Tibial artery (tissue), 4 donors: ENCODE data around the gene GLI2.

Experiments
- DNase-seq, 2 donors: peaks; one replicate each; pipeline ENCODE4 v3.0.0-alpha.2; 2019
- H3K27ac ChIP-seq, 2 donors: fragments of 200-600 bp; sonication (generic) in 1 of 2; 1 replicate in 1 of 2; 2 replicates in 1 of 2; pipeline ENCODE4 v1.5.1; 2018 to 2019; ENCODE audit warnings: mild to moderate bottlenecking in 1 of 2
- H3K27me3 ChIP-seq, 2 donors: fragments of 200-600 bp; sonication (generic) in 1 of 2; one replicate each; pipeline versions ENCODE4 v1.5.1 to v1.6.0; 2016 to 2019
- H3K36me3 ChIP-seq, 3 donors: fragments of 200-600 bp; sonication (generic) in 2 of 3; one replicate each; pipeline ENCODE4 v1.5.1; 2016 to 2019; ENCODE audit warnings: mild to moderate bottlenecking in 2 of 3
- H3K4me1 ChIP-seq, 4 donors: fragments of 200-600 bp; sonication (generic) in 2 of 4; 1 replicate in 3 of 4; 2 replicates in 1 of 4; pipeline ENCODE4 v1.5.1; 2016 to 2019
- H3K4me3 ChIP-seq, 2 donors: fragments of 200-600 bp; sonication (generic) in 1 of 2; 1 replicate in 1 of 2; 2 replicates in 1 of 2; pipeline ENCODE4 v1.5.1; 2018 to 2019; ENCODE audit warnings: mild to moderate bottlenecking in 2 of 2
- H3K9me3 ChIP-seq, 3 donors: fragments of 200-600 bp; sonication (generic) in 1 of 3; one replicate each; pipeline ENCODE4 v1.5.1; 2016 to 2019
- intact Hi-C: fragments of 100-400 bp; cut with DNase I; formaldehyde crosslinking; loops from one replicate; pipeline ENCODE4 v1.15.0; 2023; ENCODE audit warnings: low total_unique reads
- TF ChIP-seq, protein P1 (sequence below), 2 experiments: fragments of 200-600 bp in 1 of 2; fragments of 450-650 bp in 1 of 2; IDR thresholded peaks; one replicate each; pipeline ENCODE4 v1.5.1; 2017 to 2019; ENCODE audit warnings: antibody characterized with exemption in 2 of 2, mild to moderate bottlenecking in 1 of 2, moderate library complexity in 1 of 2

Gene GLI2

DNA sequence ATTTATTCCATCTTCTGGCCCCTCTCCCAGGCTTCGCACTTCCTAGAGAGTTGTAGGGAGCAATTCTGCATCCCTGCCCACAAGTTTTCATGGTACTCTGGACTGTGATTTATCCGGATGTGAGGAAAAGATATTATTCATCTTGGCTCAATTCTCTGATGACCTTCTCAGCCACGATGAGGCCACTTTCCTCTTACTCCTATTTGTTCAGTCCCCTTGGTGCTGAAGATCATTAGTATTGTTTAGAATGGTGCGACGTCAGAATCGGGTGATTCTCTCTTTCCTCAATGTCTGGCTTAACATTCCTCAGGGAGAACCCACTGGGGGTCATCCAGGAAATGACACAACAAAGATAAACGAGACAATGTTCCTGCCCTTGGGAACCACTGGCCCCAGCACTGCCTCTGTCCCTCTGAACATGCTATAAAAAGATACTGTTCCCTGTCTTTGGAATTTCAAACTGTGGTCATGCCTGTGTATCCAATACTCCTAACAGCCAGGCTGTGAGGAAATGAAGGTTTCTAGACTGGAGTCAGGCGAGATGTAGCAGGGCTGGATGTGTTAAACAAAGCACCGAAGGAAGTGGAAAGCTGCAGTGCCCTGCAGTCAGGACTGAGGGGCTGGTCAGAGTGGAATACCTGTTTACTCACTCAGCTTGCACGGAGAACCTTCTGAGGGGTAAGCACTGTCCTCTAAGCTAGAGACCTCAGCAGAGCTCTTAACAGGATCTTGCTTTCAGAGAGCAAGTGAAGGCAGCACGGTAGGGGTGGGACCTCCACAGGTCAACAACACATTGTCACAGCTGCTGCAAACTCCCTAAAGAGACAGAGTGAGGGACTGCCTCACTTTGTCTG, 12.9 kb upstream of the GLI2 start:
- Histone ChIP-seq H3K4me1 (peaks cover 0 to 15% (median 3%) of the 10 kb centered on the region in 4 donors), H3K27me3 (no peaks in the 10 kb centered on the region), H3K27ac (peak overlapping the region in 1 of 2 donors; percentile 6), H3K4me3 (no peak overlapping the region), H3K36me3 (no peaks in the 10 kb centered on the region), H3K9me3 (peaks cover 0 to 10% (median 0%) of the 10 kb centered on the region in 3 donors)
- intact Hi-C loops: no loop called here
- DNase-seq: peak in 1 of 2 donors; percentile 42
- TF ChIP-seq, protein P1, sequence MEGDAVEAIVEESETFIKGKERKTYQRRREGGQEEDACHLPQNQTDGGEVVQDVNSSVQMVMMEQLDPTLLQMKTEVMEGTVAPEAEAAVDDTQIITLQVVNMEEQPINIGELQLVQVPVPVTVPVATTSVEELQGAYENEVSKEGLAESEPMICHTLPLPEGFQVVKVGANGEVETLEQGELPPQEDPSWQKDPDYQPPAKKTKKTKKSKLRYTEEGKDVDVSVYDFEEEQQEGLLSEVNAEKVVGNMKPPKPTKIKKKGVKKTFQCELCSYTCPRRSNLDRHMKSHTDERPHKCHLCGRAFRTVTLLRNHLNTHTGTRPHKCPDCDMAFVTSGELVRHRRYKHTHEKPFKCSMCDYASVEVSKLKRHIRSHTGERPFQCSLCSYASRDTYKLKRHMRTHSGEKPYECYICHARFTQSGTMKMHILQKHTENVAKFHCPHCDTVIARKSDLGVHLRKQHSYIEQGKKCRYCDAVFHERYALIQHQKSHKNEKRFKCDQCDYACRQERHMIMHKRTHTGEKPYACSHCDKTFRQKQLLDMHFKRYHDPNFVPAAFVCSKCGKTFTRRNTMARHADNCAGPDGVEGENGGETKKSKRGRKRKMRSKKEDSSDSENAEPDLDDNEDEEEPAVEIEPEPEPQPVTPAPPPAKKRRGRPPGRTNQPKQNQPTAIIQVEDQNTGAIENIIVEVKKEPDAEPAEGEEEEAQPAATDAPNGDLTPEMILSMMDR (IDR thresholded peaks at IDR 0.05): no peak

DNA sequence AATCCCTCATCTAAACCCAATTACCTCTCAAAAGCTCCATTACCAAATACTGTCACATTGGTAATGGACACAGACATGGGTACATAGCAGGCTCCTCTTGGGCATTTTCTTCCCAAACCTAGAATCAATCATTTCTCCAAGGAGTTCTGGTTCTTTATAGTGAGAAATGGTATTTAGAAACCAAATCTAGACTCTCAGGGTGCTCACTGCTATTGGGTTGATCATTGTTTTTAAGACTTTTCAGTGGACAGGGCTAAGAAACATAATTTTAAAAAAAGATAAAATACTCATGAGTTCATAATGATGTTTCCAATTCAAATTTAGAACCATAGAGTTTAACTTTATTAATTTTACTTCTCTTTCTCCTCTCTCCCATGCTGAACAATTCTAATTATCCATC, 9.4 kb upstream of the GLI2 start:
- no peaks in the 10 kb centered on the region for H3K27me3 ChIP-seq
- peaks cover 0 to 15% (median 3%) of the 10 kb centered on the region in 4 donors for H3K4me1 ChIP-seq
- H3K36me3 ChIP-seq: no peaks in the 10 kb centered on the region
- peaks cover 0 to 10% (median 0%) of the 10 kb centered on the region in 3 donors for H3K9me3 ChIP-seq
- no peak overlapping the region for H3K4me3 ChIP-seq
- no peak overlapping the region for H3K27ac ChIP-seq
- DNase-seq: no peak
- TF ChIP-seq, protein P1 (IDR thresholded peaks at IDR 0.05): no peak
- intact Hi-C loops: no loop called here

DNA sequence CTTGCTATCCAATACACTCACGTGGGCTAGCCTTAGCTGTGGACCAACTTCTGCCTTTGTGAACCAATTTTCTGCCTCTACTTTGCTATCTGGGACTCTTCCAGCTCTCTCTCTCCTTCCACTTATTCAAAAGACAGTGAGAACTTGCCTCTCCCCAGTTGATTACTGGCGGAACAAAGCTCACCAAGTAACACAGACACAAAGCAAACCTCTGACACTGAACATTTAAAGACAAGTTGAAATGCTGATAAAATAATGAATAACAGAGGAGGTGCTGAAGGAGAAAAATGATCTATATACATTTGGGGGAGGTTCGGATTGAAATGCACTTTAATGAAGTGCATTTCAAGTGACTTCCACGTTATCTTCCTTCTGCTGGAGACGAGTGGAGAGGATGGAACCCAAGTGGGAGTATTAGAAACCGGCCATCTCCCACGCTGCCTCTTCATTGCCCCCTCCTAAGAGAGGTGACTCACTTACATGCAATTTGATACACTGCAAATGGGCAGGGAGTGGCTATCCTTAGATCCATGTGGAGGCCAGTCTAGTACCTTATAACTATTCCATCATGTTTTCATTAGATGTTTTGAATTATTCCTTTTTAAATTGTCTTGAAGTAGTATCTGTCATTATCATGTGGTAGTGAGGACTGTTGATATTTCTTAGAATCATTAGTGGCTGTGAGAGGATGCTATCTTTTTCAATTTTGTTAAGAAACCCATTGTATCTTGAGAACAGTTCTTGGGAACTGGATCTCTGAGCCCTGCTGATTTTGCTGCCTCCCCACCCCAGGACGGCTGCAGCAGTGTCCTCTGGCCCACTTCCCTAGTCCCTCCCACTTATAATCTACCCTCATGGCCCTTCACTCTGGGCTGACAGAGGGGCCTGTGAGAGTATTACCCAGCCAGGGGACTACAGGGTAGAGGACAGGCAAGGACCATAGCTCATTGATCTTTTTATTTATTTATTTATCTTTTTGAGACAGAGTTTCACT, 6.0 kb upstream of the GLI2 start:
- Histone ChIP-seq H3K4me1 (peaks cover 0 to 15% (median 5%) of the 10 kb centered on the region in 4 donors), H3K4me3 (no peak overlapping the region), H3K9me3 (peaks cover 0 to 10% (median 0%) of the 10 kb centered on the region in 3 donors), H3K27ac (no peak overlapping the region), H3K27me3 (no peaks in the 10 kb centered on the region), H3K36me3 (no peaks in the 10 kb centered on the region)
- intact Hi-C loops: loop anchor here (5.0 to 10.0 kb wide), 2 partner anchors 32 to 185 kb away; no protein-coding TSS in a partner anchor
- TF ChIP-seq, protein P1 (IDR thresholded peaks at IDR 0.05): no peak
- DNase-seq: peak in 1 of 2 donors; percentile 24

DNA sequence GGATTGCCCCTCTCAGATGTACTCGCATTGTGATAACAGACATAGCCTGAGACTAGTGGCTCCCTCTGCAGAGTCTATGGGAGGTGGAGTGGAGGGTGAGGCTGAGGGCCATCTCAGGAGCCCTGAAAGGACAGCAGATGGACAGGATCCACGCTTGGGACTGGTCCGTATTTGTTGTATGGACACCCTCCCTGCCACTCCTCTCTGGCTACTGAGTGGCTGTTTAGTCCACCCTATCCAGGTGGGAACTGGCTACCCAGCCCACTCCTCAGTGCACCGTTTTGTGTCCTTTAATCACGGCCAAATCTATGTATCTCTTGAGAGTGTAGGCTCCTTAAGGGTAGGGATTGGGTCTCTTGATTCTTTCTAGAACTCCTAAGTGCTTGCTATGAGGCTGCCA, 4.5 kb upstream of the GLI2 start:
- Histone ChIP-seq H3K27ac (no peak overlapping the region), H3K9me3 (peaks cover 0 to 2% (median 0%) of the 10 kb centered on the region in 3 donors), H3K4me3 (no peak overlapping the region), H3K4me1 (peaks cover 0 to 24% (median 13%) of the 10 kb centered on the region in 4 donors), H3K36me3 (no peaks in the 10 kb centered on the region), H3K27me3 (no peaks in the 10 kb centered on the region)
- TF ChIP-seq, protein P1 (IDR thresholded peaks at IDR 0.05): no peak
- intact Hi-C loops: loop anchor here (5.0 to 10.0 kb wide), 2 partner anchors 34 to 184 kb away; no protein-coding TSS in a partner anchor
- peak in 1 of 2 donors; percentile 29 for DNase-seq

DNA sequence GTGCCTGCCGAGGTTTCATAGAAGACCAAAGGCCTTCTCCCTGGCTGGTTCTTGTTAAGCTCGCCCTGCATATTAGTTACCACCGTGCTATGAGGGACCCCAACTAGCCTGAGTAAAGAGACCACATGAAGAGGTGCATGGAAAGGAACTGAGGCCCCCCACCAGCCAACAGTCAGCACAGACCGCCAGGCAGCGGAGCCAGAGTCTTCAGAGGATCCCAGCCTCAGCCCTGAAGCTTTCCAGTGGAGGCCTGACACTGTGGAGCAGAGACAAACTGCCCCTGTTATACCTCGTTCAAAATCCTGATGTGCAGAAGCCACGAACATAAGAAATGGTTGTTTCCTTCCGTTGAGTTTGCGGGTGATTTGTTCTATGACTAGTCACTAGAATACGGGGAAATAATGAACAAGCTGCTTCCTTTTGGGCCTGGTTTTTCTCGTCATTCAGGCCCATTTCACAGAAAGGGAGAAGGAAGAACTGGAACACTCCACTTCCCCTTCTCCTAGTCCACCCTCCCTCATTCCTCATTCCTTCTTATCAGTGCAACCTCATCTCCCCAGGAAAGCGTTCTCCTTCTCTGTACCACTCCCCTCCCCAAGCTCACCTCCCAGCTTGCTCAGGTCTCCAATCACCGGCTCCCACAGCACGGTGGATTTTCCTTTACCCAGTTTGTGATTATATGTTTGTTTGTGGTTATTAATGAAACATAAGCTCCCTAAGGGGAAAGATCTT, 3.0 kb upstream of the GLI2 start:
- Histone ChIP-seq H3K9me3 (no peaks in the 10 kb centered on the region), H3K4me1 (peaks cover 0 to 27% (median 19%) of the 10 kb centered on the region in 4 donors), H3K36me3 (no peaks in the 10 kb centered on the region), H3K27me3 (no peaks in the 10 kb centered on the region), H3K27ac (peak overlapping the region; percentile 20 to 45), H3K4me3 (no peak overlapping the region)
- DNase-seq: peak in 1 of 2 donors; percentile 39
- intact Hi-C loops: loop anchor here (5.0 to 10.0 kb wide), 2 partner anchors 35 to 182 kb away; no protein-coding TSS in a partner anchor
- TF ChIP-seq, protein P1 (IDR thresholded peaks at IDR 0.05): no peak
